ENCODE data around the gene SETD3.

DNA sequence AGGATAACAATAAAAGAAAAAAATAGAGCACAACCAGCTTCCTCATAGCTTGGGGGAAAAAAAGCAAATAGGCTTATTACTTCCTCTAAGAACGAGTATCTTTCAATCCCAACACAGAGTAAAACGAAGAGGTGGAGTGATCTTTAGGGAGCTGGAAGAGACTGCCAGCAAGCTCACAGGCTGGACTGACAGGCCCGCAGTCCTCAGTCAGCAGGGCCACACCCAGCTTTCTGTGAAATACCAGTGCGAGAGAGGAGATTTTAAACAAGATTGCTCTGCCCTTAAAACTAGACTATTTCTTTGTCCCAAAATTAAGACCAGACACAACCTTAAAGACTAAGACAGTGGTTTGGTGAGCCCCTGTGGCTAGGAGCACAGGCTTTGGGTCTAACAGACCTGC lies 32.9 kb downstream of the SETD3 start:
- TF ChIP-seq CTCF (conservative IDR thresholded peaks at IDR 0.05; ENCODE audit: low read depth, low read length) (no peak), EZH2 (IDR thresholded peaks at IDR 0.05; ENCODE audit: low read length, unreplicated experiment) (no peak), EZH2phosphoT487 (IDR thresholded peaks at IDR 0.05; ENCODE audit: borderline replicate concordance, low read length) (no peak)
